ENCODE measurements around the gene ASPHD2. TPM values are rescaled to one million over a fixed set of nuclear protein-coding genes. Genes with fewer than 3 reads are reported as not detected.
"Not testable (repeated sequence)": the region's sequence is repeated elsewhere in the genome, so short reads cannot be mapped to it uniquely, and the experiment has no call there.

Gene ASPHD2
- total RNA-seq, 1 donor from 2014 or later: 1.4 TPM

DNA sequence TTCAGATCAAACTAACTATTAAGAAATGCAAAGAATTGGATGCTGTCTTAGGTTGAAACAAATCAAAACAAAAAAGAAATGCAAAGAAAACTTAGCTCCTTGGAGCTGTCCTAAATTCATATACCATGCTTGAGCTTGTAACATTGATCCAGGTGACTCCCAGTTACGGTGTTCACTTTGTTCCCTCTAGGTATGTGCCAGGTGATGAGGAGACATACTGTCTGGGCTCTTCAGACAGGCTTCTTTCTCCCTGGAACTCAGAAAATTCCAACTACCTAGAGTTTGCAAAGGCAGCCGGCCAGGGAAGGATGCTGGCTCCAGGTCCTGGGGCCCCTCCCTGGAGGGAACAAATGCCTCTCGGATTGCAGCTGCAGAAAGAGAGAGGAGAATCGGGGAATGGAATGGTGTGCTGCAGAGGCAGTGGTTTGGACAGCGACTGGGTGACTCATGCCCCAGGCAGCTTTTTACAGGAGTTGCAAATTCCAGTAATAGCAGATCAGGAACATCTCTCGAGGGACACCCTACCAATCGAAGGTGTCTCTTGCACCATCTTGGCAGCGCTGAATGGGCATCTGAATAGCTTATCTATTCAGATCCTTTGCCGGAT is 12.3 kb upstream of the ASPHD2 start:
- DNase-seq (ENCODE audit: low spot score): no peak

DNA sequence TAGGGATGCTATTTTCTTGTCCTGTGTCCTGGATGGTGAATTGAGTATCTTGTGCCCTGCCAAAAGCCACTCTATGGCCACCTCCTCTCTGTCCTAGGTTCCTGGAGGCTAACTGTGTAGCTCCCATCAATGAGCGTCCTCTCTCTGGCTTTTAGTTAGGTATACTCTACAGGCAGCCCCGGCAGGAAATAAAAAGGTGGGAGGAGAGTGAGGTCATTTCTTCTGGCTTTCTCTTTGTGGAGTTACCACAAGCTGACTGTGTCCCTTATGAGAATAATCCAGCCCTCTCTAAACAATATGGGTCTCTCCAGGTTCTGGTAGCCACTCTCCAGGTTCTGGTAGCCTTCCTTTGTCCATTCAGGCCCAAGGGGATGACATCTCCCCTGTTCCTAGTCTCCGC is 11.7 kb upstream of the ASPHD2 start:
- DNase-seq (ENCODE audit: low spot score): no peak

DNA sequence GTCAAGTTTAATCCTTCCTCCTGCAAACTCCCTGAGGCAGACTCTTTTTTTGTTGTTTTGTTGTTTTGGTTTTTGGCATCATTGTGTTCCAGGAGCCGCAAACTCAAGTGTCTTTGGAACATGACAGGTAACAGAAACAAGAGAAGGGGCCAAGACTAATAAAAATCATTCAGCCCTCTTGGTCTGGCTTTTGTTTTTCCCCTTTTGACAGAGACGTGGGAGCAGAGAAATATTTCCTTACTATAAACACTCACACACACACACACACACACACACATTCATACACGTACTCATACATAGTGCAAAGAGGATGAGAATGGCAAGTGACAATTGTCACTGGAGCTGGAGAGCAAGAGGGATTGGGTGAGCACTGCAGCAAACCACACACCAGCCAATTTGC is 10.4 kb upstream of the ASPHD2 start:
- DNase-seq (ENCODE audit: low spot score): no peak

GRCh38 chr22:26426924-26427323 is 2.1 kb upstream of the ASPHD2 start:
- DNase-seq (ENCODE audit: low spot score): no peak

GRCh38 chr22:26429458-26430286 is 612 bp downstream of the ASPHD2 start:
- DNase-seq (ENCODE audit: low spot score): no peak

DNA sequence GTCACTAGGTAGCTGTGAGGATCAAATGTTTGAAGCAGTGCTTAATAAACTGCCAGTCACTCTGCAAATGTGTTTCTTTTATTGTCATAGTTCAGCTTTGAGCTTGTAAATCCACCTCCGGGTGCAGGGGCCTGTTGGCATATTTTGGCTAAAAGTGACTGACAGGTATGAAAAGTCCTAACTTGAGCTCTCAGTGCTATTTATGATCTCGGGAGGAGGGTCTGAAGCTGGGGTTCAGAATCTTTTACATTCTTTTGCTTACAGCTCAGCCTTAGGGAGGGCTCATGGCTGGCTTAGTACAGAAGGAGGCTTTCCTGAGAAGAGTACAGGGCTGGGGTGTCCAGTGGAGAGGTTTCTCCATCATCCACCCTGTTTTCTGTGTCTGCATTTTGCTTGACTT is 1.5 kb downstream of the ASPHD2 start:
- DNase-seq (ENCODE audit: low spot score): no peak

GRCh38 chr22:26431261-26431995 is 2.4 kb downstream of the ASPHD2 start:
- no peak for DNase-seq (ENCODE audit: low spot score)

- DNase-seq (ENCODE audit: low spot score): no peak
Measured at GRCh38 chr22:26432619-26433311, 3.7 kb downstream of the ASPHD2 start.

DNA sequence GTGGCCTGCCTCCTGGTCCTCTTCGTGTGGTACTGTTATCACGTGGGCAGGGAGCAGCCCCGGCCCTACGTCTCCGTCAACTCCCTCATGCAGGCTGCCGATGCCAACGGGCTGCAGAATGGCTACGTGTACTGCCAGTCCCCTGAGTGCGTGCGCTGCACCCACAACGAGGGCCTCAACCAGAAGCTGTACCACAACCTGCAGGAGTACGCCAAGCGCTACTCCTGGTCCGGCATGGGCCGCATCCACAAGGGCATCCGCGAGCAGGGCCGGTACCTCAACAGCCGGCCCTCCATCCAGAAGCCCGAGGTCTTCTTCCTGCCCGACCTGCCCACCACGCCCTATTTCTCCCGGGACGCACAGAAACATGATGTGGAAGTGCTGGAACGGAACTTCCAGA is 4.7 kb downstream of the ASPHD2 start:
- DNase-seq (ENCODE audit: low spot score): no peak

DNA sequence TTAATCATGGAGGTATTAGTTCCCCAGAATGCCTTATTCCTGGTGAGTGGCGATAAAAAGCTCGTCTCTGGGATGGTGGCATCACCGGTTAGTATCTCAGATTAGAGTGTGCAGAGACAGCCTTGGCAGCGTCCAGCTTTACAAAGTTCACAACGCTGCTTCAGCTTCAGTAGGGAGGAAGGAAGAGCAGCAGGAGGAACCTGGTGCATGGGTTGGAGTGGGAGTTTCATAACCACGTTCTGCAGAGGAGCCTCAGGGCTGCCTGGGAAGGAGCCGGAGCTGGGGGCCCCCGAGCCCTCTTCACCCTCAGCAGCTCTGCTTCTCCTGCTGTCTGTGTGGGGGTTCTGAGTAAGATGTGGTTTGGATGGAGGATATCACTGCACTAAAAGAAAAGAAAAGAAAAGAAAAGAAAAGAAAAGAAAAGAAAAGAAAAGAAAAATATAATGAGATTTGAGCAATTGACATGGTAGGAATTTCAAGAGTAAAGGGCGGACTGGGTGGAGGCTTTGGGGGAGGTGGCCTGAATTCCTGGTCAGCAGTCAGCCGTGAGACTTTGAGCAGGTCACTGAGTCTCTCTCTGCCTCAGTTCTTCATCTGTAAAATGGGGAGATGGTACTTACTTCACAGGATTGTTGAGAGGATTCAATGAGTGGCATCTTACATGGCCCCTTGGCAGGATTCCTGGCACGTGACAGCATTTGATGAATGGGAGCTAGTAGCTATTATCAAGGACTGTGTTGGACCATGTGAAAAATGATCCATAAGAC is 6.5 kb downstream of the ASPHD2 start:
- no peak for DNase-seq (ENCODE audit: low spot score)

- DNase-seq (ENCODE audit: low spot score): peak; percentile 68
Measured at GRCh38 chr22:26436903-26437515, 7.9 kb downstream of the ASPHD2 start.

DNA sequence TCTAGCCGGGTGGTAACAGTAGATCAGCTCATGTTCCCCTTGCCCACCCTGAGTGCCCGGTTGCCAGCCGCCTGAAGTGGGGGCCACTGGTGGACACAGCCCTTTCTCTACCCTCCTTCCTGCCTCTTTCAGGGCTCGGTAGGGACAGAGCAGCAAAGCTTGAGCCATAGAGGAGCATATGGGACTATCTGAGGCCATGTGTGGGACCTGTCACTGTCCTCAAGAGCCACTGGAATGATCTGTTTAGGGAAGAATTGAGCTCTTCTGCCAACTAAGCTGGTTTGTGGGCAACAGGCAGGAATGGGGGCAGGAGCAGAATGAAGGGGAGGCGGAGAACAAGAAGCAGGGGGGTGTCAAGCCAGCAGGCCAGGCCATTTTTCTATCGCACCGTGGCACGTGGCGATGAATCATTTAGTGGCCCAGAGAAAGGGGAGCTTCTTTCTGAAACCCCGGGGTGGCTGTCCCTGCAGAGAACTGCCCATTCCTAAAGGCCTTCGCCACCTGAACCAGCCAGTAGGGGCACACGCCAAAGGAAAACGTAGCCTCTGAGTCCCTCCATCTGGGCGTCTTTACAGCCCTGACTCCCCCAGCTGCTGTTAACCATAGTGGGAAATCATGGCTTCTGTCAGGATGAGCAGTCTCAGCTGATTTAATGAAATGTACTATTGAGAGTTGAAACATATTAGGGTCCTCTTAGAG is 8.8 kb downstream of the ASPHD2 start:
- DNase-seq (ENCODE audit: low spot score): no peak

DNA sequence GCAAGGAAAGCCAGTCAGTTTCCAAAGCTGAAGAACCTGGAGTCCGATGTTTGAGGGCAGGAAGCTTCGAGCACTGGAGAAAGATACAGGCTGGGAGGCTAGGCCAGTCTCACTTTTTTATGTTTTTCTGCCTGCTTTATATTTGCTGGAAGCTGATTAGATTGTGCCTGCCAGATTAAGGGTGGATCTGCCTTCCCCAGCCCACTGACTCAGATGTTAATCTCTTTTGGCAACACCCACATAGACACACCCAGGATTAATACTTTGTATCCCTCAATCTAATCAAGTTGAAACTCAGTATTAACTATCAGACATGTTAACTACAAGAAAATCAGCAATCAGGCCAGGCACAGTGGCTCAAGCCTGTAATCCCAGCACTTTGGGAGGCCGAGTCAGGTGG is 9.7 kb downstream of the ASPHD2 start:
- DNase-seq (ENCODE audit: low spot score): not testable (repeated sequence)

GRCh38 chr22:26439559-26439958 is 10.5 kb downstream of the ASPHD2 start:
- no peak for DNase-seq (ENCODE audit: low spot score)

DNA sequence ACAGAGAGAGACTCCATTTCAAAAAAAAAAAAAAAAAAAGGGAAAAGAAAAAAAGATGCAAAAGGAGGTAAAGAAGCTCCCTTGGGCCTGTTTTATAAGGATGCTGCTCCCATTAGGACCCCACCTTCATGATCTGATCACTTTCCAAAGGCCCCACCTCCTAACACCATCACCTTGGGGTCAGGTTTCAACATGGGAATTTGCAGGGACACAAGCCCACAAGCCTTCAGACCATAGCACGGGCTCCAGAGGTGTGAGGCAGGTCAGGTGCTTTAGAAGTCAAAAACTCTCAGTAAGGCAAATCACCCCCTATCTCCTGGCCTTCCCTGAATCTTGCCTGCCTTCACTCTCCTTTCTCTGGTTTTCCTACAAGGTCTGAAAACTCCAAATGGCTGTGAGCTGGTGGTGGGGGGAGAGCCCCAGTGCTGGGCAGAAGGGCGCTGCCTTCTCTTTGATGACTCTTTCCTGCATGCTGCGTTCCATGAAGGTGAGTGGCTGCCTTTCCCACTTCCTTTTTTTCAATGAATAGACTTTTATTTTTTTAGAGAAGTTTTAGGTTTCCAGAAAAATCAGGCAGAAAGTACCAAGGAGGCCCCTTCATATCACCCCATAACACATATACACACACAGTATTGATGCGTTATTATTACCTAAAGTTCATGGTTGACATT is 13.2 kb downstream of the ASPHD2 start:
- DNase-seq (ENCODE audit: low spot score): no peak

- no peak for DNase-seq (ENCODE audit: low spot score)
Measured at GRCh38 chr22:26443901-26444690, 15.0 kb downstream of the ASPHD2 start.

DNA sequence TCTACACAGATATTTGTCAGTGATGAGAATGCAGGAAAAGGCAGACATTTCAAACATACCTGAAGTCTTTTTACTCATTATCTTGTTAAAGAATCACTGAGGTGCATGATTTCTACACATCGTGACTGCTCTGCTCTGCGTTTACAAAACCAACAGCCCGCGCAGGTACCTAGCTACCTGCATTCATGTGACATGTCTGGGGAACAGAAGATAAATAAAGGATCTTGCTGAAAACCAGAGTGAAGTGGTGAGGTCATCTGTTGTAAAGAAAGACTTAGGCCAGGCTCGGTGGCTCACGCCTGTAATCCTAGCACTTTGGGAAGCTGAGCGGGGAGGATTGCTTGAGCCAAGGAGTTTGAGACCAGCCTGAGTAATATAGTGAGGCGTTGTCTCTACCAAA is 15.7 kb downstream of the ASPHD2 start:
- no peak for DNase-seq (ENCODE audit: low spot score)

- DNase-seq (ENCODE audit: low spot score): no peak
Measured at GRCh38 chr22:26445577-26446275, 16.7 kb downstream of the ASPHD2 start.
